Breast epithelium (tissue), 3 donors: ENCODE data around the gene STRBP.

Experiments
- CTCF ChIP-seq, 3 donors: fragments of 450-650 bp; IDR thresholded peaks; one replicate each; pipeline ENCODE4 v1.5.1; 2016 to 2017; ENCODE audit warnings: antibody characterized with exemption in 3 of 3, mild to moderate bottlenecking in 3 of 3, moderate library complexity in 3 of 3
- POLR2A ChIP-seq: fragments of 450-650 bp; IDR thresholded peaks from one replicate; pipeline ENCODE4 v1.6.1; 2016; ENCODE audit warnings: antibody characterized with exemption, mild to moderate bottlenecking, moderate library complexity

GRCh38 chr9:123286324-123286723 is 17.9 kb upstream of the STRBP start:
- TF ChIP-seq CTCF (IDR thresholded peaks at IDR 0.05) (no peak), POLR2A (no peak)
